Calu3 (cell line): ENCODE results near the gene FAM47E. TPM values are rescaled to one million over a fixed set of nuclear protein-coding genes. Genes with fewer than 3 reads are reported as not detected.
"Not testable (repeated sequence)": the region's sequence is repeated elsewhere in the genome, so short reads cannot be mapped to it uniquely, and the experiment has no call there.

Experiments
- BruUV-seq: library from RNA; stranded (reverse); fragments of 400-500 nt; replicated peaks from 2 replicates; lab custom pipeline; 2021; lab: Mats Ljungman, UMichigan
- CTCF ChIA-PET: fragments of 300-600 bp; sonication (Branson Sonifier 250); formaldehyde crosslinking; loops from one replicate; lab custom pipeline; 2022; ENCODE audit warnings: antibody characterized with exemption; lab: Charles Lee
- DNase-seq: peaks from one replicate; pipeline ENCODE4 v3.0.0; 2022
- H3K27ac Mint-ChIP-seq: one replicate; pipeline ENCODE4 v1.8.0; 2022; ENCODE audit warnings: mixed read lengths; ENCODE audit not compliant: unreplicated experiment
- H3K27me3 Mint-ChIP-seq: one replicate; pipeline ENCODE4 v1.8.0; 2022; ENCODE audit warnings: mixed read lengths; ENCODE audit not compliant: unreplicated experiment
- H3K36me3 Mint-ChIP-seq: one replicate; pipeline ENCODE4 v1.8.0; 2022; ENCODE audit warnings: mild to moderate bottlenecking, moderate library complexity, mixed read lengths; ENCODE audit not compliant: insufficient read depth, unreplicated experiment
- H3K4me1 Mint-ChIP-seq: one replicate; pipeline ENCODE4 v1.8.0; 2022; ENCODE audit warnings: mild to moderate bottlenecking, low read depth, mixed read lengths; ENCODE audit not compliant: unreplicated experiment
- H3K4me3 Mint-ChIP-seq: one replicate; pipeline ENCODE4 v1.8.0; 2022; ENCODE audit warnings: mild to moderate bottlenecking, low read depth, moderate library complexity, mixed read lengths; ENCODE audit not compliant: unreplicated experiment
- H3K9me3 Mint-ChIP-seq: one replicate; pipeline ENCODE4 v1.8.0; 2022; ENCODE audit warnings: low read depth, mixed read lengths; ENCODE audit not compliant: unreplicated experiment
- intact Hi-C: fragments of 100-400 bp; cut with micrococcal nuclease; formaldehyde crosslinking; loops from one replicate; pipeline ENCODE4 v1.10.0; 2022; ENCODE audit not compliant: unreplicated experiment
- total RNA-seq: library from RNA; stranded (reverse); gene quantifications from 2 replicates; pipeline ENCODE4 v1.2.3, GENCODE V29; 2022
- TF ChIP-seq, protein P1 (sequence below): fragments of 200-600 bp; IDR thresholded peaks from one replicate; pipeline ENCODE4 v1.8.0; 2022; ENCODE audit warnings: antibody characterized with exemption; ENCODE audit not compliant: unreplicated experiment

The FAM47E gene
- total RNA-seq, 1 experiment from 2014 or later = 0.57 TPM

DNA sequence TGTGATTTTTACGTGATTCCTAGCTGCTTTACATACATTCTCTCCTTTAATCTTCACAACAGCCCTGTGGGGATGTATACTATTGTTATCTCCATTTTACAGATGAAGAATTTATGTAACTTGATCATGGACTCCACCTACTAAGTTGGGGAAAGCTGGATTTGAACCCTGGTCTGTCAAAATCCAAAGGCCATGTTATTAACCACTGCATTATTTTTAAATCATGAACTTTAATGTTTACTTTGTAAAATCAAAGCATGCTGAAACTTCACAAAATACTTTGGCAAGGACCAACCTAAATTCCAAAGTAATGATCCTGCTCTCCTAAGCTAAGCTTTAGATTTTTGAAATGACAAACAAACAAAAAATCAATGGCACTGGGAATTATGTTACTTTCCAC, 26.1 kb downstream of the FAM47E start:
- TF ChIP-seq, protein P1, sequence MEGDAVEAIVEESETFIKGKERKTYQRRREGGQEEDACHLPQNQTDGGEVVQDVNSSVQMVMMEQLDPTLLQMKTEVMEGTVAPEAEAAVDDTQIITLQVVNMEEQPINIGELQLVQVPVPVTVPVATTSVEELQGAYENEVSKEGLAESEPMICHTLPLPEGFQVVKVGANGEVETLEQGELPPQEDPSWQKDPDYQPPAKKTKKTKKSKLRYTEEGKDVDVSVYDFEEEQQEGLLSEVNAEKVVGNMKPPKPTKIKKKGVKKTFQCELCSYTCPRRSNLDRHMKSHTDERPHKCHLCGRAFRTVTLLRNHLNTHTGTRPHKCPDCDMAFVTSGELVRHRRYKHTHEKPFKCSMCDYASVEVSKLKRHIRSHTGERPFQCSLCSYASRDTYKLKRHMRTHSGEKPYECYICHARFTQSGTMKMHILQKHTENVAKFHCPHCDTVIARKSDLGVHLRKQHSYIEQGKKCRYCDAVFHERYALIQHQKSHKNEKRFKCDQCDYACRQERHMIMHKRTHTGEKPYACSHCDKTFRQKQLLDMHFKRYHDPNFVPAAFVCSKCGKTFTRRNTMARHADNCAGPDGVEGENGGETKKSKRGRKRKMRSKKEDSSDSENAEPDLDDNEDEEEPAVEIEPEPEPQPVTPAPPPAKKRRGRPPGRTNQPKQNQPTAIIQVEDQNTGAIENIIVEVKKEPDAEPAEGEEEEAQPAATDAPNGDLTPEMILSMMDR = no peak

DNA sequence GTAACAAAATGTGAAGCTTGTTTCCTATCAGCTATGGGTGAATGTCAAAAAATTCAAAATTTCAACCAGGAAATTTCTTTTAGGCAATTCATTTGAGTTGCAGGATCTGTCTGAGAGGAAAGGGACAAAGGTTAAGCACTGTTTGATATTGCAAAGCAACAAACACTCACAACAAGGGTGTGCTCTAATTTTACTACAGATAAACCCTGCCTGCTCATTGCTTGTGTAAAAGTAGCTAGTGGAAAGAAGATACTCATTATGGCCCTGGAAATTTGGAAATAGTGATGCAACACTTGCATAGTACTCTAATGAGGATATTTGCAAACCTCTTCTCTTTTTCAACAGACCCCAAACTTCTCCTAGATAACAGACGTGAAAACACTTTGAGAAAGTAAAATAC, 27.1 kb downstream of the FAM47E start:
- Mint-ChIP-seq H3K27me3 (no peaks in the 10 kb centered on the region), H3K9me3 (no peaks in the 10 kb centered on the region), H3K36me3 (no peaks in the 10 kb centered on the region), H3K27ac (no peak overlapping the region), H3K4me1 (peaks cover 12% of the 10 kb centered on the region), H3K4me3 (no peak overlapping the region)
- intact Hi-C loops = no loop called here
- no peak for DNase-seq
- CTCF ChIA-PET = no interaction called here
- BruUV-seq = no TSS peak
- TF ChIP-seq, protein P1 = no peak

More for the DNA sequence above, 26.1 kb downstream of the FAM47E start:
- peaks cover 12% of the 10 kb centered on the region for H3K4me1 Mint-ChIP-seq
- no peaks in the 10 kb centered on the region for H3K9me3 Mint-ChIP-seq
- H3K36me3 Mint-ChIP-seq = no peaks in the 10 kb centered on the region
- H3K4me3 Mint-ChIP-seq = no peak overlapping the region
- CTCF ChIA-PET = no interaction called here
- H3K27ac Mint-ChIP-seq = no peak overlapping the region
- DNase-seq = no peak
- BruUV-seq = no TSS peak
- intact Hi-C loops = no loop called here
- H3K27me3 Mint-ChIP-seq = no peaks in the 10 kb centered on the region

DNA sequence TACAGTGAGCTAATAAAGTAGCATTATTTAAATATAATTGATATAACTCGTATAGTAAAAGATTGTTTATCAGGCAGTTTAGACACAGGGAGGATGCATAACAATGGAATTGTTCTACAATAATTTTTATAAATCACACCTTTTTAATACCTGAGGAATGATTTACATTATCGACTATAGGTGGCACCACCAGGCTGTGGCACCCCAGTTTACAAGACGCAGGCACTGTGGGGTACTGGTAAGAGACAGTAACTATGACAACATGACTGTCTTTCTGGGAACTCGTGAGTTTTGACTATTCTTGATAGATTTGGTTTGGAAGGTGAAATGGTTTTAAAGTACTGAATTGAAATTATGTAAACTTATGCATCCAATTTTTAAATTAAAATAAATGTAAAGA, 27.9 kb downstream of the FAM47E start:
- peaks cover 12% of the 10 kb centered on the region for H3K4me1 Mint-ChIP-seq
- TF ChIP-seq, protein P1 = no peak
- H3K36me3 Mint-ChIP-seq = no peaks in the 10 kb centered on the region
- no TSS peak for BruUV-seq
- intact Hi-C loops = no loop called here
- H3K27ac Mint-ChIP-seq = no peak overlapping the region
- CTCF ChIA-PET = no interaction called here
- no peaks in the 10 kb centered on the region for H3K9me3 Mint-ChIP-seq
- no peaks in the 10 kb centered on the region for H3K27me3 Mint-ChIP-seq
- no peak overlapping the region for H3K4me3 Mint-ChIP-seq
- no peak for DNase-seq

DNA sequence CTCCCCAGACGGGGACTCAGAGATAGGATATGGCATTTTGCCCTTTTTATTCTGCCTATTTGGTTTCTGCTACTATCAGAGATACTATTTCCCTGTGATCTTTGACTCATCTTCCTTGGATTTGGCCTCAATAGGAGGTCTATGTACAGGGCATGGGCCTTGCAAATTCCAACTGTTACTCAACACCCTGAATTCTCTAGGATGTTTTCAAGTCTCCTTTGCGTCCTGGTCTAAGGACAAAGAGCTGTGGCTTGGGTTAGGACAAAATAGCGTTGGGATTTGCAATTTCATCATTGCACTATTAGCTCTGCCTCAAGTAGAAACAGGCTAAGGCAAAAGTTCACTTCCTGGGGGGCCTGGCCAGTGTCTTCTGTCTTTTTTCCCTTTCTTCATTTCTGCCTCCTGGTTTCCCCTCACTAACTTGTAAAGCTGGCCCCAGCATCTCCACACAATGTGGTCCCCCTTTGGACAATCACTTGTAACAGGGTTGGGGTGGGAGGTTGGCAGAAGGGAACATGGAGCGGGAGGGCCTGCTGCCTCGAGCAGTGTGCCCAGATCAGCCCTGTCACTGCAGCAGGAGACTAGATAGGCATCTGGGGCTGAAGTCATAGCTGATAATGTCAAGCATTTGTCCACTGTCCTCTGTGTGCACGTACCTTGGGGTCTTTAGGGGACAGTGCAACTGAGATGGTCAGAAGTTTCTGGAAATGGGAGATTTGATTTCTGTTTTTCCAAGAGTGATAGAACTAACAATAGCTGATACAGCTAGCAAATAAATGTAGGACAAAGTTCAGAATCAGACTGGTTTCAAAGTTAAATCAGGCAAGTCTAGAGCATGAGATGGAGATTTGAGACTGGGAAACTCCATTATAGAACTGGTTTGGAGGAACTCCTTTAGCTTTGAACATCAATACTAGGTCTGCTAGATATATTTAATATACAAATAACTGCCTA, 29.2 kb downstream of the FAM47E start:
- Mint-ChIP-seq H3K4me1 (peaks cover under 1% of the 10 kb centered on the region), H3K27me3 (no peaks in the 10 kb centered on the region), H3K27ac (no peak overlapping the region), H3K36me3 (no peaks in the 10 kb centered on the region), H3K4me3 (no peak overlapping the region), H3K9me3 (no peaks in the 10 kb centered on the region)
- intact Hi-C loops = no loop called here
- CTCF ChIA-PET = interaction anchor here (0.5 kb wide), 1 partner anchor 557 kb away, joined by 3 read pairs; no protein-coding TSS in a partner anchor
- TF ChIP-seq, protein P1 = no peak
- DNase-seq = no peak
- BruUV-seq = no TSS peak

DNA sequence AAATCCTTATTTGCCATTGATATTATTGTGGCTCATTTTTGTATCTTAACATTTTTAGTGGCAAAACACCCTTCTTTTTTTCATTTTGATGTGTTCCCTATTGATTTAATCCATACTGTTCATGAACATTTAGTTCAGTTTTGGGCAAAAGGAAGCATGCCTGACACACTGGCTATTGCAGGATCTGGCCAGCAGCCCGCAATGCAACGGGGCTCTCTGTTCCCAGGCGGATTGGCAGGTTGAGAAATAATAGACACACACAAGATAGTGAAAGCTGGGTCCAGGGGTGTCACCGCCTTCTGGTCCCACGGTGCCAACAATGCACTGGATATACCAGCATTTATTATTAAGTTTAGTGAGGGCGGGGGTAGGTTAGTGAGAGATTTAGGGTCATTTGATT, 30.1 kb downstream of the FAM47E start:
- CTCF ChIA-PET, H3K4me1 Mint-ChIP-seq, H3K9me3 Mint-ChIP-seq, H3K36me3 Mint-ChIP-seq, BruUV-seq, H3K4me3 Mint-ChIP-seq, H3K27ac Mint-ChIP-seq, H3K27me3 Mint-ChIP-seq, DNase-seq, intact Hi-C loops: not testable (repeated sequence)
